ENCODE data around the gene OR4C6. TPM values are rescaled to one million over a fixed set of nuclear protein-coding genes. Genes with fewer than 3 reads are reported as not detected.

The OR4C6 gene
- total and polyA plus RNA-seq, 2 experiments from 2014 or later: not detected

GRCh38 chr11:55634813-55635212 lies 27.2 kb upstream of the OR4C6 start, which contains the start of gene OR4P4 (continued):
- TF ChIP-seq ZNF462 (CRISPR knock-in tag; IDR thresholded peaks at IDR 0.05): no peak
- TF ChIP-seq EZH2 (IDR thresholded peaks at IDR 0.05; ENCODE audit: low read depth, unreplicated experiment): no peak
- no peak for TF ChIP-seq CREB1 (CRISPR knock-in tag; IDR thresholded peaks at IDR 0.05; ENCODE audit: low read depth)

GRCh38 chr11:55648027-55648426 lies 14.0 kb upstream of the OR4C6 start, which contains the start of gene OR4S2:
TSS of gene OR4S2 (plus strand) at chr11:55648327. CDS start at chr11:55650904, 2,577 bp downstream.
- ATAC-seq (no peak), DNase-seq (ENCODE audit: low spot score) (no peak)
- no peak within 1 kb of the TSS for H2AFZ ChIP-seq
- Mint-ChIP-seq H3K4me3 (no peak within 1 kb of the TSS), H3K9me3 (peaks cover 90% of the 10 kb centered on the region), H3K27ac (no peak within 1 kb of the TSS), H3K27me3 (ENCODE audit: insufficient read depth, low read depth, poor library complexity) (peaks cover 2% of the 10 kb centered on the region), H3K4me1 (no peaks in the 10 kb centered on the region), H3K36me3 (ENCODE audit: low read depth) (peaks cover 22% of the 10 kb centered on the region; the same call in 2 of the 3 replicates)
- no peaks in the 10 kb centered on the region for H3K27me3 ChIP-seq (ENCODE audit: insufficient read depth)
- H3K4me3 ChIP-seq: no peak within 1 kb of the TSS
- H3K4me2 ChIP-seq: no peak within 1 kb of the TSS
- no peaks in the 10 kb centered on the region for H3F3A ChIP-seq (replicated peaks; ENCODE audit: low read depth)
- H3K4me1 ChIP-seq (ENCODE audit: insufficient read depth): no peaks in the 10 kb centered on the region
- peaks cover 14% of the 10 kb centered on the region; the same call in 1 of the 2 replicates for H3K36me3 ChIP-seq (ENCODE audit: insufficient read depth)
- no peak within 1 kb of the TSS for H3K27ac ChIP-seq (ENCODE audit: low read depth)
- H3K79me2 ChIP-seq (replicated peaks; ENCODE audit: insufficient read depth): no peaks in the 10 kb centered on the region
- no peaks in the 10 kb centered on the region for H3K9me2 ChIP-seq (ENCODE audit: insufficient read depth)
- no peaks in the 10 kb centered on the region for H4K20me1 ChIP-seq (replicated peaks; ENCODE audit: insufficient read depth)
- TF ChIP-seq JUNB (IDR thresholded peaks at IDR 0.05; ENCODE audit: unreplicated experiment) (no peak), ZNF462 (CRISPR knock-in tag; IDR thresholded peaks at IDR 0.05) (no peak), EZH2 (IDR thresholded peaks at IDR 0.05; ENCODE audit: low read depth, unreplicated experiment) (no peak), ZNF114 (CRISPR knock-in tag; IDR thresholded peaks at IDR 0.05) (no peak), STAT1 (IDR thresholded peaks at IDR 0.05; ENCODE audit: unreplicated experiment) (no peak), EZH2phosphoT487 (IDR thresholded peaks at IDR 0.05; ENCODE audit: unreplicated experiment) (no peak), POLR2AphosphoS5 (IDR thresholded peaks at IDR 0.05; ENCODE audit: low read depth) (no peak)
- TF ChIP-seq, protein P1, sequence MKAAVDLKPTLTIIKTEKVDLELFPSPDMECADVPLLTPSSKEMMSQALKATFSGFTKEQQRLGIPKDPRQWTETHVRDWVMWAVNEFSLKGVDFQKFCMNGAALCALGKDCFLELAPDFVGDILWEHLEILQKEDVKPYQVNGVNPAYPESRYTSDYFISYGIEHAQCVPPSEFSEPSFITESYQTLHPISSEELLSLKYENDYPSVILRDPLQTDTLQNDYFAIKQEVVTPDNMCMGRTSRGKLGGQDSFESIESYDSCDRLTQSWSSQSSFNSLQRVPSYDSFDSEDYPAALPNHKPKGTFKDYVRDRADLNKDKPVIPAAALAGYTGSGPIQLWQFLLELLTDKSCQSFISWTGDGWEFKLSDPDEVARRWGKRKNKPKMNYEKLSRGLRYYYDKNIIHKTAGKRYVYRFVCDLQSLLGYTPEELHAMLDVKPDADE (IDR thresholded peaks at IDR 0.05): no peak
